OCI-LY7 (cell line): ENCODE measurements around the gene STN1. TPM values are rescaled to one million over a fixed set of nuclear protein-coding genes. Genes with fewer than 3 reads are reported as not detected.

Source experiments
- BruUV-seq: library from RNA; stranded (reverse); fragments of 400-500 nt; replicated peaks from 2 replicates; lab custom pipeline; 2021; lab: Mats Ljungman, UMichigan
- CTCF ChIA-PET: fragments of 300-600 bp; sonication (Branson Sonifier 250); formaldehyde crosslinking; loops from one replicate; lab custom pipeline; 2022; ENCODE audit warnings: antibody characterized with exemption; ENCODE audit not compliant: unreplicated experiment; lab: Charles Lee
- POLR2A ChIA-PET: fragments of 300-600 bp; sonication (Branson Sonifier 250); formaldehyde crosslinking; loops from one replicate; lab custom pipeline; 2022; ENCODE audit warnings: antibody characterized with exemption; lab: Charles Lee
- DNase-seq: peaks from one replicate; pipeline ENCODE4 v3.0.0-alpha.2; 2015; ENCODE audit warnings: low spot score
- H2AFZ ChIP-seq: fragments of 200-600 bp; sonication (generic), shearing (Covaris generic); 2 replicates; pipeline ENCODE4 v1.6.1; 2014; ENCODE audit warnings: mild to moderate bottlenecking, antibody characterized with exemption, low read length, moderate library complexity
- H3K27ac ChIP-seq: fragments of 200-600 bp; sonication (generic); 2 replicates; pipeline ENCODE4 v1.5.1; 2014; ENCODE audit warnings: mixed run types, low read depth, mild to moderate bottlenecking, moderate library complexity, low read length, inconsistent platforms; ENCODE audit not compliant: poor library complexity, severe bottlenecking
- H3K36me3 ChIP-seq: fragments of 200-600 bp; sonication (generic); 2 replicates; pipeline ENCODE4 v1.6.1; 2014; ENCODE audit warnings: mild to moderate bottlenecking, antibody characterized with exemption, low read length, moderate library complexity, mixed read lengths; ENCODE audit not compliant: insufficient read depth
- H3K4me1 ChIP-seq: fragments of 200-600 bp; sonication (generic); 2 replicates; pipeline ENCODE4 v1.5.1; 2014; ENCODE audit warnings: mild to moderate bottlenecking, low read length; ENCODE audit not compliant: insufficient read depth, poor library complexity, severe bottlenecking
- H3K4me2 ChIP-seq: fragments of 200-600 bp; sonication (generic); 2 replicates; pipeline ENCODE4 v1.6.1; 2014; ENCODE audit warnings: mild to moderate bottlenecking, low read length
- H3K4me3 ChIP-seq: fragments of 200-600 bp; sonication (generic); 2 replicates; pipeline ENCODE4 v1.5.1; 2014; ENCODE audit warnings: mild to moderate bottlenecking, low read depth, low read length; ENCODE audit not compliant: poor library complexity, severe bottlenecking
- H3K79me2 ChIP-seq: fragments of 200-600 bp; sonication (generic); 2 replicates; pipeline ENCODE4 v1.6.1; 2016; ENCODE audit warnings: low read depth, mild to moderate bottlenecking, low read length, moderate library complexity, mixed read lengths; ENCODE audit not compliant: insufficient read depth
- H3K9me2 ChIP-seq: fragments of 200-600 bp; sonication (generic); 2 replicates; pipeline ENCODE4 v1.6.1; 2016; ENCODE audit warnings: mild to moderate bottlenecking, low read length, mixed read lengths; ENCODE audit not compliant: insufficient read depth
- H3K9me3 ChIP-seq: fragments of 200-600 bp; sonication (generic); 2 replicates; pipeline ENCODE4 v1.6.1; 2014; ENCODE audit warnings: mild to moderate bottlenecking, mixed run types, low read length, mixed read lengths
- H4K20me1 ChIP-seq: fragments of 200-600 bp; sonication (generic); 2 replicates; pipeline ENCODE4 v1.6.1; 2014; ENCODE audit warnings: mild to moderate bottlenecking, antibody characterized with exemption, low read length, moderate library complexity, mixed read lengths; ENCODE audit not compliant: insufficient read depth
- CTCF ChIP-seq: fragments of 200-600 bp; sonication (generic); conservative IDR thresholded peaks from 2 replicates; pipeline ENCODE4 v1.5.1; 2014; ENCODE audit warnings: mild to moderate bottlenecking, antibody characterized with exemption, low read length, moderate library complexity, mixed read lengths
- EZH2phosphoT487 ChIP-seq: fragments of 200-600 bp; sonication (generic); IDR thresholded peaks from 2 replicates; pipeline ENCODE4 v1.6.1; 2018; ENCODE audit warnings: low read depth, borderline replicate concordance, mild to moderate bottlenecking, mixed run types, antibody characterized with exemption, low read length, moderate library complexity, mixed read lengths
- intact Hi-C: fragments of 100-400 bp; cut with micrococcal nuclease; formaldehyde crosslinking; loops from one replicate; pipeline ENCODE4 v1.10.0; 2022; ENCODE audit not compliant: unreplicated experiment
- total RNA-seq, 2 experiments: library from RNA; depleted of rRNA in 1 of 2; stranded (reverse); fragments of >200 nt in 1 of 2; shearing (Covaris generic) in 1 of 2; gene quantifications; 2 replicates each; pipeline ENCODE4 v1.2.3, GENCODE V29; 2014 to 2022

Gene STN1
- total RNA-seq, 2 experiments from 2014 or later: 19.5 to 24.5 TPM

- no peak overlapping the region for H3K27ac ChIP-seq
- H2AFZ ChIP-seq: no peak overlapping the region
- no peak overlapping the region for H3K4me3 ChIP-seq
- intact Hi-C loops: no loop called here
- DNase-seq: no peak
- peaks cover 8% of the 10 kb centered on the region; the same call in 1 of the 2 replicates for H3K36me3 ChIP-seq
- CTCF ChIA-PET: no interaction called here
- BruUV-seq: no TSS peak
- no peak overlapping the region for H3K4me2 ChIP-seq
- POLR2A ChIA-PET: no interaction called here
- H3K9me2 ChIP-seq: no peaks in the 10 kb centered on the region
- H3K79me2 ChIP-seq: no peaks in the 10 kb centered on the region
- TF ChIP-seq EZH2phosphoT487 (no peak), CTCF (no peak)
- H3K9me3 ChIP-seq: no peaks in the 10 kb centered on the region
- H4K20me1 ChIP-seq: no peaks in the 10 kb centered on the region
- no peaks in the 10 kb centered on the region for H3K4me1 ChIP-seq
These were observed 20.7 kb downstream of the STN1 start for GRCh38 chr10:103897241-103897774.

GRCh38 chr10:103896225-103896624 lies 21.8 kb downstream of the STN1 start:
- Histone ChIP-seq H3K9me3 (no peaks in the 10 kb centered on the region), H2AFZ (no peak overlapping the region), H4K20me1 (no peaks in the 10 kb centered on the region), H3K4me2 (no peak overlapping the region), H3K27ac (no peak overlapping the region), H3K4me3 (no peak overlapping the region), H3K79me2 (no peaks in the 10 kb centered on the region), H3K9me2 (no peaks in the 10 kb centered on the region), H3K4me1 (no peaks in the 10 kb centered on the region), H3K36me3 (peaks cover 12% of the 10 kb centered on the region; the same call in 1 of the 2 replicates)
- intact Hi-C loops: no loop called here
- no TSS peak for BruUV-seq
- ChIA-PET POLR2A (no interaction called here), CTCF (no interaction called here)
- no peak for DNase-seq
- no peak for TF ChIP-seq CTCF
- TF ChIP-seq EZH2phosphoT487: no peak

GRCh38 chr10:103895411-103896186 lies 22.4 kb downstream of the STN1 start:
- no peaks in the 10 kb centered on the region for H3K4me1 ChIP-seq
- H3K4me2 ChIP-seq: no peak overlapping the region
- intact Hi-C loops: no loop called here
- BruUV-seq: no TSS peak
- POLR2A ChIA-PET: interaction anchor here (0.6 to 1.2 kb wide), 3 partner anchors 39 to 126 kb away, joined by 3 read pairs; no protein-coding TSS in a partner anchor
- H2AFZ ChIP-seq: no peak overlapping the region
- no peak for DNase-seq
- no peaks in the 10 kb centered on the region for H3K79me2 ChIP-seq
- H3K4me3 ChIP-seq: no peak overlapping the region
- no peaks in the 10 kb centered on the region for H4K20me1 ChIP-seq
- H3K36me3 ChIP-seq: peaks cover 15% of the 10 kb centered on the region; the same call in 1 of the 2 replicates
- no peak for TF ChIP-seq CTCF
- TF ChIP-seq EZH2phosphoT487: no peak
- no peaks in the 10 kb centered on the region for H3K9me3 ChIP-seq
- no peaks in the 10 kb centered on the region for H3K9me2 ChIP-seq
- CTCF ChIA-PET: no interaction called here
- H3K27ac ChIP-seq: no peak overlapping the region
